HFF-Myc (cell line): ENCODE results near the gene HTR6.
A peak's percentile ranks its signal among the peaks of the same experiment; 100 is the strongest.
"Not testable (repeated sequence)": the region's sequence is repeated elsewhere in the genome, so short reads cannot be mapped to it uniquely, and the experiment has no call there.

Experiments used
- DNase-seq: peaks from one replicate; pipeline ENCODE4 v3.0.0-alpha.2; 2011; ENCODE audit warnings: low read depth; ENCODE audit errors: extremely low read depth
- H3K4me3 ChIP-seq: replicated peaks from 2 replicates; pipeline ENCODE4 v1.5.1; 2011; ENCODE audit warnings: low read depth, mild to moderate bottlenecking, control low read depth, low read length
- CTCF ChIP-seq: IDR thresholded peaks from 2 replicates; pipeline ENCODE4 v1.5.1; 2012; ENCODE audit warnings: mild to moderate bottlenecking, low read depth, low read length, control low read depth; ENCODE audit errors: missing control alignments

The HTR6 gene

GRCh38 chr1:19637606-19638005 is 27.1 kb upstream of the HTR6 start:
- no peak for DNase-seq
- H3K4me3 ChIP-seq = no peak overlapping the region
- no peak for TF ChIP-seq CTCF

- not testable (repeated sequence) for DNase-seq, H3K4me3 ChIP-seq
Measured at GRCh38 chr1:19639228-19639627, 25.4 kb upstream of the HTR6 start.

- DNase-seq = no peak
- no peak overlapping the region for H3K4me3 ChIP-seq
- TF ChIP-seq CTCF = no peak
Measured at GRCh38 chr1:19639999-19640362, 24.7 kb upstream of the HTR6 start.

- DNase-seq = no peak
- no peak for TF ChIP-seq CTCF
Measured at GRCh38 chr1:19640363-19641316, 24.0 kb upstream of the HTR6 start.

GRCh38 chr1:19643121-19643520 is 21.6 kb upstream of the HTR6 start:
- TF ChIP-seq CTCF = peak; percentile 34
- no peak for DNase-seq
- H3K4me3 ChIP-seq = peak overlapping the region; percentile 38

More at GRCh38 chr1:19640363-19641316, 24.0 kb upstream of the HTR6 start:
- no peak overlapping the region for H3K4me3 ChIP-seq

GRCh38 chr1:19643602-19644394 is 20.9 kb upstream of the HTR6 start, which contains the start of gene NBL1:
Gene NBL1, plus strand, starts transcription at chr1:19644311. Its CDS starts 10,720 bp downstream, at chr1:19655031.
- DNase-seq = no peak
- TF ChIP-seq CTCF = no peak
- peak within 1 kb of the TSS; percentile 82 for H3K4me3 ChIP-seq

GRCh38 chr1:19644395-19644680 is 20.3 kb upstream of the HTR6 start:
- TF ChIP-seq CTCF = no peak
- DNase-seq = no peak
- peak overlapping the region; percentile 82 for H3K4me3 ChIP-seq
